SK-N-SH (cell line): ENCODE results near the gene DNAH1. TPM values are rescaled to one million over a fixed set of nuclear protein-coding genes. Genes with fewer than 3 reads are reported as not detected.

Experiments used
- CTCF ChIA-PET: fragments of 300-600, 350-600 bp; formaldehyde crosslinking; extraction: SDS; loops from one replicate; lab custom pipeline; 2021; lab: Yijun Ruan, JAX
- POLR2A ChIA-PET: fragments of 350-600 bp; sonication (Branson Sonifier 250); formaldehyde crosslinking; extraction: SDS; loops from one replicate; lab custom pipeline; 2020; ENCODE audit warnings: antibody characterized with exemption, inconsistent platforms; lab: Yijun Ruan, JAX
- DNase-seq: peaks from one replicate; pipeline ENCODE4 v3.0.0; 2012
- H2AFZ ChIP-seq: fragments of 200-600 bp; sonication (generic); 2 replicates; pipeline ENCODE4 v1.8.1; 2016; ENCODE audit warnings: antibody characterized with exemption, mild to moderate bottlenecking, low read depth
- H3F3A ChIP-seq: fragments of 200-600 bp; sonication (generic); replicated peaks from 2 replicates; pipeline ENCODE3; 2016; ENCODE audit warnings: antibody characterized with exemption, mild to moderate bottlenecking; ENCODE audit not compliant: insufficient read depth
- H3K27ac ChIP-seq, 2 experiments: fragments of 200-500 bp in 1 of 2; fragments of 200-600 bp in 1 of 2; sonication (Bioruptor generic) in 1 of 2; sonication (generic), shearing (Covaris generic) in 1 of 2; 2 replicates each; pipeline versions ENCODE4 v1.5.1 to v1.6.1; 2014 to 2016; ENCODE audit warnings: low read depth in 2 of 2, inconsistent platforms in 1 of 2, low read length in 1 of 2, mild to moderate bottlenecking in 1 of 2, mixed read lengths in 1 of 2
- H3K27me3 ChIP-seq: fragments of 200-600 bp; sonication (generic), shearing (Covaris generic); 2 replicates; pipeline ENCODE4 v1.6.1; 2016; ENCODE audit warnings: mixed run types; ENCODE audit not compliant: insufficient read depth
- H3K36me3 ChIP-seq, 2 experiments: fragments of 200-500 bp in 1 of 2; fragments of 200-600 bp in 1 of 2; sonication (Bioruptor generic) in 1 of 2; sonication (generic) in 1 of 2; replicated peaks in 1 of 2; 2 replicates each; pipeline versions ENCODE3 to v1.5.1; 2014 to 2016; ENCODE audit warnings: low read length in 1 of 2, mild to moderate bottlenecking in 1 of 2; ENCODE audit not compliant: insufficient read depth in 2 of 2, control insufficient read depth in 1 of 2
- H3K4me1 ChIP-seq, 2 experiments: fragments of 200-500 bp in 1 of 2; fragments of 200-600 bp in 1 of 2; sonication (Bioruptor generic) in 1 of 2; sonication (generic), shearing (Covaris generic) in 1 of 2; 2 replicates each; pipeline versions ENCODE4 v1.5.1 to v1.6.1; 2014 to 2016; ENCODE audit warnings: low read depth in 1 of 2, low read length in 1 of 2, mixed run types in 1 of 2; ENCODE audit not compliant: insufficient read depth in 2 of 2, control insufficient read depth in 1 of 2
- H3K4me2 ChIP-seq: fragments of 200-600 bp; sonication (generic), shearing (Covaris generic); 2 replicates; pipeline ENCODE4 v1.6.1; 2017; ENCODE audit warnings: mixed run types
- H3K4me3 ChIP-seq, 2 experiments: fragments of 200-500 bp in 1 of 2; fragments of 200-600 bp in 1 of 2; sonication (Bioruptor generic) in 1 of 2; sonication (generic), shearing (Covaris generic) in 1 of 2; 2 replicates each; pipeline versions ENCODE4 v1.5.1 to v1.8.1; 2014 to 2016; ENCODE audit warnings: low read depth in 2 of 2, inconsistent platforms in 1 of 2, low read length in 1 of 2, mild to moderate bottlenecking in 1 of 2, mixed read lengths in 1 of 2, moderate library complexity in 1 of 2
- H3K79me2 ChIP-seq: fragments of 200-600 bp; sonication (generic); 2 replicates; pipeline ENCODE4 v1.8.1; 2017; ENCODE audit warnings: mild to moderate bottlenecking; ENCODE audit not compliant: insufficient read depth
- H3K9ac ChIP-seq: fragments of 200-600 bp; sonication (generic); 2 replicates; pipeline ENCODE4 v1.6.1; 2017; ENCODE audit warnings: mixed run types
- H3K9me2 ChIP-seq: fragments of 200-600 bp; sonication (generic); 2 replicates; pipeline ENCODE4 v1.6.1; 2017; ENCODE audit warnings: mixed run types
- H3K9me3 ChIP-seq: fragments of 200-600 bp; sonication (generic); 2 replicates; pipeline ENCODE4 v1.6.1; 2017; ENCODE audit warnings: mixed run types, mild to moderate bottlenecking, moderate library complexity
- H4K20me1 ChIP-seq: fragments of 200-600 bp; sonication (generic); 2 replicates; pipeline ENCODE4 v1.6.1; 2017; ENCODE audit warnings: mild to moderate bottlenecking, mixed run types; ENCODE audit not compliant: insufficient read depth
- CTCF ChIP-seq: fragments of 200-600 bp; sonication (generic); IDR thresholded peaks from 2 replicates; pipeline ENCODE4 v1.6.1; 2017; ENCODE audit warnings: antibody characterized with exemption, mild to moderate bottlenecking, moderate library complexity
- ELF1 ChIP-seq: IDR thresholded peaks from 2 replicates; pipeline ENCODE4 v1.4.0; 2012
- EP300 ChIP-seq, 2 experiments: IDR thresholded peaks; 2 replicates each; pipeline versions ENCODE4 v1.4.0 to v1.6.1; 2012; ENCODE audit warnings: borderline replicate concordance in 1 of 2, low read depth in 1 of 2, low read length in 1 of 2
- GATA2 ChIP-seq: sonication (generic); formaldehyde crosslinking; IDR thresholded peaks from 2 replicates; pipeline ENCODE4 v1.5.0; 2020; ENCODE audit warnings: mild to moderate bottlenecking, missing genetic modification reagents
- MAX ChIP-seq: IDR thresholded peaks from 2 replicates; pipeline ENCODE4 v1.4.0; 2012; ENCODE audit warnings: low read depth
- MEF2A ChIP-seq: IDR thresholded peaks from 2 replicates; pipeline ENCODE4 v1.4.0; 2012; ENCODE audit warnings: low read depth, borderline replicate concordance
- POLR2AphosphoS5 ChIP-seq: IDR thresholded peaks from 2 replicates; pipeline ENCODE4 v1.6.1; 2012; ENCODE audit warnings: low read depth, low read length
- RCOR1 ChIP-seq: fragments of 150-350 bp; IDR thresholded peaks from 2 replicates; pipeline ENCODE4 v1.6.1; 2017; ENCODE audit warnings: antibody characterized with exemption, low read length
- REST ChIP-seq: IDR thresholded peaks from 2 replicates; pipeline ENCODE4 v1.6.1; 2012; ENCODE audit warnings: mild to moderate bottlenecking, low read depth, low read length, moderate library complexity
- RXRA ChIP-seq: IDR thresholded peaks from 2 replicates; pipeline ENCODE4 v1.4.0; 2012; ENCODE audit warnings: low read depth, mild to moderate bottlenecking, borderline replicate concordance
- SIN3A ChIP-seq: IDR thresholded peaks from 2 replicates; pipeline ENCODE4 v1.6.1; 2012; ENCODE audit warnings: low read depth, mild to moderate bottlenecking, low read length, moderate library complexity, borderline replicate concordance
- TAF1 ChIP-seq: IDR thresholded peaks from 2 replicates; pipeline ENCODE4 v1.6.1; 2012; ENCODE audit warnings: low read depth, mild to moderate bottlenecking, low read length, moderate library complexity, borderline replicate concordance
- TCF12 ChIP-seq: IDR thresholded peaks from 2 replicates; pipeline ENCODE4 v1.4.0; 2012
- TEAD4 ChIP-seq: IDR thresholded peaks from 2 replicates; pipeline ENCODE4 v1.4.0; 2012; ENCODE audit warnings: mild to moderate bottlenecking, borderline replicate concordance; ENCODE audit not compliant: insufficient read depth
- YY1 ChIP-seq: IDR thresholded peaks from 2 replicates; pipeline ENCODE4 v1.4.0; 2012; ENCODE audit warnings: low read depth, mild to moderate bottlenecking
- WGBS: methylation state at CpG from one replicate; pipeline ENCODE4 v1.1.6; 2017; ENCODE audit warnings: low lambda C conversion rate; 5-methylcytosine and 5-hydroxymethylcytosine counted together
- polyA plus RNA-seq, 3 experiments: library from polyadenylated mRNA; depleted of rRNA; stranded (reverse); fragments of >200 nt; gene quantifications; 2 replicates each; pipeline ENCODE4 v1.2.3, GENCODE V29; 2012

Gene DNAH1
- polyA plus RNA-seq, 1 of the 3 experiments (the other 2 are of a cell fraction): 5.1 TPM

- POLR2A ChIA-PET: interaction anchor here (1.0 kb wide), 1 partner anchor 11 kb away, joined by 4 read pairs; no protein-coding TSS in a partner anchor
- Histone ChIP-seq H3K79me2 (no peaks in the 10 kb centered on the region), H2AFZ (no peak overlapping the region), H3K9me2 (no peaks in the 10 kb centered on the region), H3K9ac (no peak overlapping the region), H3K27me3 (no peaks in the 10 kb centered on the region), H3F3A (no peaks in the 10 kb centered on the region), H3K9me3 (no peaks in the 10 kb centered on the region), H3K4me2 (no peak overlapping the region), H3K27ac (no peak overlapping the region), H3K36me3 (no peaks in the 10 kb centered on the region), H4K20me1 (no peaks in the 10 kb centered on the region), H3K4me1 (no peaks in the 10 kb centered on the region), H3K4me3 (no peak overlapping the region)
- TF ChIP-seq MAX: no peak
- TF ChIP-seq TCF12: no peak
- TF ChIP-seq RXRA: no peak
- no peak for TF ChIP-seq REST
- no peak for TF ChIP-seq MEF2A
- TF ChIP-seq GATA2 (CRISPR knock-in tag): no peak
- no peak for TF ChIP-seq TEAD4
- TF ChIP-seq TAF1: no peak
- TF ChIP-seq SIN3A: no peak
- no peak for TF ChIP-seq POLR2AphosphoS5
- no peak for TF ChIP-seq RCOR1
- no peak for TF ChIP-seq ELF1
- no peak for DNase-seq
- CTCF ChIA-PET: interaction anchor here (0.6 to 2.1 kb wide), 3 partner anchors 9 to 167 kb away, joined by 3 to 6 read pairs (median 3); no protein-coding TSS in a partner anchor
- WGBS: no CpG with 5 or more reads among the region's 2 CpGs
Measured at GRCh38 chr3:52387481-52387880, 71.4 kb downstream of the DNAH1 start.

- H3K9me2 ChIP-seq: no peaks in the 10 kb centered on the region
- no peak overlapping the region for H3K4me3 ChIP-seq
- CTCF ChIA-PET: interaction anchor here (0.6 to 1.7 kb wide), 6 partner anchors 9 to 168 kb away, joined by 3 to 8 read pairs (median 3); no protein-coding TSS in a partner anchor
- TF ChIP-seq CTCF (peak; percentile 20; the same call in 1 of the 2 replicates), YY1 (no peak), EP300 (IDR thresholded peaks at IDR 0.05; ENCODE audit: borderline replicate concordance in 1 of 2, low read depth in 1 of 2, low read length in 1 of 2) (no peak), REST (no peak)
- DNase-seq: no peak
- no peaks in the 10 kb centered on the region for H4K20me1 ChIP-seq
- POLR2A ChIA-PET: no interaction called here
- no peak overlapping the region for H3K4me2 ChIP-seq
- H3F3A ChIP-seq: no peaks in the 10 kb centered on the region
- no peaks in the 10 kb centered on the region for H3K36me3 ChIP-seq
- 86% methylated on average over 14 of the region's 18 CpGs for WGBS
- no peak overlapping the region for H3K9ac ChIP-seq
- H3K79me2 ChIP-seq: no peaks in the 10 kb centered on the region
- H3K27me3 ChIP-seq: no peaks in the 10 kb centered on the region
- no peak overlapping the region for H2AFZ ChIP-seq
- no peaks in the 10 kb centered on the region for H3K4me1 ChIP-seq
- H3K9me3 ChIP-seq: no peaks in the 10 kb centered on the region
- H3K27ac ChIP-seq: no peak overlapping the region
Measured at GRCh38 chr3:52388348-52388821, 72.3 kb downstream of the DNAH1 start.
